ENCODE measurements around the gene ATP10A. TPM values are rescaled to one million over a fixed set of nuclear protein-coding genes. Genes with fewer than 3 reads are reported as not detected.

ATP10A gene
- total RNA-seq, 1 donor from 2014 or later, result 0.58 TPM

DNA sequence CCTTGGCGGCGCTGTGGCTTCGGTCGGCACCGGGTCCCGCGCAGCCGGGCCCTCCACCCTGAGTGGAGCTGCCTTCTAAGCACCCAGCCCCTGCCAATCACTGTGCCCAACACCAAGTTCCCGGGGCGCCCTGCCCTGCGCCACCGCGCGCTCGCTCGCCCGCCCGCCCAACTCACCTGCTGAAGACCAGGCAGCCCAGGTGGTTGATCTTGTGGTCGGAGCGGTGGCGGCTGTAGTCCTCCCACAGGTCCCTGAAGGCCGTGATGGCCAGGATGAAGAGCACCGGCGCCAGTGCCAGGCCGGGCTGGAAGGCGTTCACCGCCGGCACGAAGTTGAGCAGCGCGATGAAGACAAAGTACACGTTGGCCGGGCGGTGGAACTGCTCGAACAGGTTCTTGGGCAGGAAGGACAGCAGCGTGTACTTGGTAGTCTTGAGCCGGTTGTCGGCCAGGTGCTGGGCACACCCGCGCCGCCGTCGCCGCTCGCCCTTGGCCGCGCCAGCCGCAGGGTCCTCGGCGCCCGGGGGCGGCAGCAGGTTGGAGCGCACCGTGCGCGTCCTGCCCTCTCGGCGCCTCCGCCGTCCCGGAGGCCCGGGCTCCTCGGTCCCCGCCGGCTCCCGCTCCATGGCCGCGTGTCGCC, 536 bp downstream of the ATP10A start:
- TF ChIP-seq, protein P1, sequence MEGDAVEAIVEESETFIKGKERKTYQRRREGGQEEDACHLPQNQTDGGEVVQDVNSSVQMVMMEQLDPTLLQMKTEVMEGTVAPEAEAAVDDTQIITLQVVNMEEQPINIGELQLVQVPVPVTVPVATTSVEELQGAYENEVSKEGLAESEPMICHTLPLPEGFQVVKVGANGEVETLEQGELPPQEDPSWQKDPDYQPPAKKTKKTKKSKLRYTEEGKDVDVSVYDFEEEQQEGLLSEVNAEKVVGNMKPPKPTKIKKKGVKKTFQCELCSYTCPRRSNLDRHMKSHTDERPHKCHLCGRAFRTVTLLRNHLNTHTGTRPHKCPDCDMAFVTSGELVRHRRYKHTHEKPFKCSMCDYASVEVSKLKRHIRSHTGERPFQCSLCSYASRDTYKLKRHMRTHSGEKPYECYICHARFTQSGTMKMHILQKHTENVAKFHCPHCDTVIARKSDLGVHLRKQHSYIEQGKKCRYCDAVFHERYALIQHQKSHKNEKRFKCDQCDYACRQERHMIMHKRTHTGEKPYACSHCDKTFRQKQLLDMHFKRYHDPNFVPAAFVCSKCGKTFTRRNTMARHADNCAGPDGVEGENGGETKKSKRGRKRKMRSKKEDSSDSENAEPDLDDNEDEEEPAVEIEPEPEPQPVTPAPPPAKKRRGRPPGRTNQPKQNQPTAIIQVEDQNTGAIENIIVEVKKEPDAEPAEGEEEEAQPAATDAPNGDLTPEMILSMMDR (IDR thresholded peaks at IDR 0.05; ENCODE audit: borderline replicate concordance), result no peak
- intact Hi-C loops (cut with micrococcal nuclease), result no loop called here
- peak overlapping the region; percentile 24 for H3K27ac ChIP-seq (replicated peaks)
- no peaks in the 10 kb centered on the region for H3K9me3 ChIP-seq (replicated peaks)
- peak overlapping the region; percentile 68 for H3K4me3 ChIP-seq
- peaks cover 17% of the 10 kb centered on the region for H3K4me1 ChIP-seq
- no peak for DNase-seq
- H3K27me3 ChIP-seq (ENCODE audit: low read depth), result peaks cover 91% of the 10 kb centered on the region
- H3K36me3 ChIP-seq, result no peaks in the 10 kb centered on the region

DNA sequence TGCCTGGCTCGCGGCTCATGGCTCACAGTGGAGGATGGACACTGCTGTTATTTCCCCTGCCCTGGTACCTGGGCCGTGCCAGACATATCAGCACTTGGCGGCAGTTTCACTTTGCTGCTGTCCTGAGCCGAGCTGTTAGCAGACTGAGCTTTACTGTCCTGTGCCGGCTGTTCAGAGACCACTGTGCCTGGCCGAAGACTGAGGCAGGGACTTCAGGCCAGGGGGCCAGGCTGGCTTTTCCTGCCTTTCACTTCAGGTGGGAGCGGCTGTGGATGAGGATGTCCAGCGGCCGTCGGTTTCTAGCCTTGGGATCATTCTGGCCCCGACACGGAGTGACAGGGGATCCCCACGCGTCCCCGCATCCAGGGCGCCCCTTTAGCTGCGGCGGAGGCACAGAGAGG, 1.1 kb downstream of the ATP10A start:
- Histone ChIP-seq H3K9me3 (replicated peaks) (no peaks in the 10 kb centered on the region), H3K4me1 (peaks cover 17% of the 10 kb centered on the region), H3K27me3 (ENCODE audit: low read depth) (peaks cover 93% of the 10 kb centered on the region), H3K36me3 (no peaks in the 10 kb centered on the region), H3K27ac (replicated peaks) (peak overlapping the region; percentile 24), H3K4me3 (peak overlapping the region; percentile 68)
- DNase-seq, result no peak
- TF ChIP-seq, protein P1 (IDR thresholded peaks at IDR 0.05; ENCODE audit: borderline replicate concordance), result no peak
- intact Hi-C loops (cut with micrococcal nuclease), result no loop called here

DNA sequence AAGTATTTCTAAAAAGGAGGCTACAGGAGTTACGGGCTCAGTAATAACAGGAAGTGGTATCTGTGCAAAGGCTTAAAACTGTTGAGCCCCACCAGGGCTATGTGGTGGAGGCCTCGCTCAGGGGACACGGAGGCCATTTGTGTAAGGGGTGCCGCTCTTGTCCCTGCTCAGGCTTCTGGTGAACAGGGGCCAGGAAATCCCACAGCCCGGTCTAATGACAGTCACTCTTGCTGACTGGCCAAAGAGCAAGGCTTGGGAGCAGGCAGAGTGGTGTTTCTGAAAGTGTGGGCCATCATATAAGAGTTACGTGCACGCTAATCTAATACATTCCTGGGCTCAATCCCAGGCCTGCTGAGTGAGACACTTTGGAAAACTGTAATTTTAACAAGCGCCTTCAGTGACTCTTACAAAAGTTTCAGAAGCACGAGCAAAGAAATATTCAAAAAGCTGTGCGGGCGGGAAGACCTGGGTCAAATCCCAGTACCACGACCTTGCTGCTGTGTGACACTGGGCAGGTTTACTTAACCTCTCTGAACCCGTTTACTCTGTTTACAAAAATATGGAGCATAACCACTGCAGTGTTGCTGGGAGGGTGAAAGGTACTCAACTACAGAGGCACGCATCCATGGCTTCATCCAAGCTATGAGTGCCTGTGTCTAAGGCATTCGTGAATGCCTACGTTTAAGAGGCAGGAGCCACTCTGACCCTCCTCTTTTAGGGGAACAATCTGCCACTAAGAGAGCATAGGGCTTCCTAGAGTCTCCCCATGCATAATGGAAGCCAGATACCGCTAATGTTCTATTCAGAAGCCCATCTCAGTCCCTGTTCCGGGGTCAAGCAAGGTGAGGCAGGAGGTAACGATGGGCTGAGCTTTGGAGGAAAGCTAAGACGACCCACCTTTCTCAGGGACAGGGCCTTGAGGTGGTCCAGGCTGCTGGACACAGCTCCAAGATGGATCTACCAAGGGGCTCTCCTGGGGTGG, 2.0 kb downstream of the ATP10A start:
- H3K4me3 ChIP-seq, result peak overlapping the region; percentile 68
- intact Hi-C loops (cut with micrococcal nuclease), result no loop called here
- peaks cover 93% of the 10 kb centered on the region for H3K27me3 ChIP-seq (ENCODE audit: low read depth)
- H3K4me1 ChIP-seq, result peaks cover 17% of the 10 kb centered on the region
- DNase-seq, result no peak
- H3K9me3 ChIP-seq (replicated peaks), result no peaks in the 10 kb centered on the region
- TF ChIP-seq, protein P1 (IDR thresholded peaks at IDR 0.05; ENCODE audit: borderline replicate concordance), result no peak
- peak overlapping the region; percentile 52 for H3K27ac ChIP-seq (replicated peaks)
- H3K36me3 ChIP-seq, result no peaks in the 10 kb centered on the region

DNA sequence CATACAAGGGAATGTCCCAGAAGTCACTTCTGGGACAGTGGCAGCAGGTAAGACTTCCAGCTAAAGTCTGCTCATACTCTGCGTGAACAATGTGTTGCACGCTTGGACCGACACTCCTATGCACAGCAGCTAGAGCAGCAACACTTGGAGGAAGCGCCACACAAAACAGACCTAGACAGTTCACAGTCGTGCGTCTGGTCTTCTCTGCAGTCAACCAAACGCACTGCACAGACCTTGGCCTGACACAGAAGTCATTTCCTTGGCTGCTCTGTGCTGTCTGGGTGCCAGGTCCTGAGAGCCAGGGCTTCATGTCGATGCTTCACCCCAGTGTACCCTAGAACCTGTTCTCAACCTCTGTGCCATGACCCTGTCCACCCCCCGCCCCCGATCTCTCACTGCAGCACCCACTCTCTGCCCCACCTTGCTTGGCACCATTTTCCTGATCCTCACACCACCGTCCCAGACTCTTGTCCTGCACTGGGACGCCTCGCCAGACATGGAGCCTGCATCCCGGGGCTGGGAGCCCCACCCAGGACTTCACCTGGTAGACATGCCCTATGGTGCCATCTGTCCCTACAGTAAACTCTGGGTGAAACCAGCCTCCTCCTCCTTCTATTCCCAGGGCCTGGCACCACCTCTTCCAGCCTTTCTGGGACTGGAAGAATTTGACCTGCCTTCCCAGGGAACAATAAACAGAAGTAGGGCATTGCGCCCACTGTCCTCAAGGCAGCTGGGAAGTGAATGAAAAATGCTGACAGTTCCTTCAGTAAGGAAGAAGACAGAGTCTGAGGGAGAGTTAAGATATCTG, 3.1 kb downstream of the ATP10A start:
- Histone ChIP-seq H3K4me3 (peak overlapping the region; percentile 68), H3K4me1 (peaks cover 17% of the 10 kb centered on the region), H3K9me3 (replicated peaks) (no peaks in the 10 kb centered on the region), H3K36me3 (no peaks in the 10 kb centered on the region), H3K27me3 (ENCODE audit: low read depth) (peaks cover 83% of the 10 kb centered on the region), H3K27ac (replicated peaks) (peak overlapping the region; percentile 52)
- intact Hi-C loops (cut with micrococcal nuclease), result no loop called here
- TF ChIP-seq, protein P1 (IDR thresholded peaks at IDR 0.05; ENCODE audit: borderline replicate concordance), result no peak
- no peak for DNase-seq

Measured in left ventricle myocardium inferior (tissue), 1 donor.